Spleen (tissue), 7 donors: ENCODE data around the gene ROBO1.

Experiments used
- POLR2A ChIP-seq, 3 donors: fragments of 450-650 bp; IDR thresholded peaks; one replicate each; pipeline ENCODE4 v1.5.1; 2017; ENCODE audit warnings: antibody characterized with exemption in 3 of 3, mild to moderate bottlenecking in 1 of 3
- TF ChIP-seq, protein P1 (sequence below), 11 experiments: fragments of 200-600 bp in 7 of 11; fragments of 450-650 bp in 4 of 11; sonication (generic) in 4 of 11; IDR thresholded peaks in 8 of 11; conservative IDR thresholded peaks in 3 of 11; 1 replicate in 7 of 11; 2 replicates in 4 of 11; pipeline versions ENCODE4 v1.4.0 to v1.8.0; 2016 to 2021; ENCODE audit warnings: antibody characterized with exemption in 11 of 11, inconsistent platforms in 4 of 11, mild to moderate bottlenecking in 1 of 11
- donor health status: DM: no; HTN: no; CAD: no; lungs with moderate emphysema.
- donor health status: DM: no; HTN: no; CAD: no.
- donor health status: DM: no; HTN: no; CAD: no.

DNA sequence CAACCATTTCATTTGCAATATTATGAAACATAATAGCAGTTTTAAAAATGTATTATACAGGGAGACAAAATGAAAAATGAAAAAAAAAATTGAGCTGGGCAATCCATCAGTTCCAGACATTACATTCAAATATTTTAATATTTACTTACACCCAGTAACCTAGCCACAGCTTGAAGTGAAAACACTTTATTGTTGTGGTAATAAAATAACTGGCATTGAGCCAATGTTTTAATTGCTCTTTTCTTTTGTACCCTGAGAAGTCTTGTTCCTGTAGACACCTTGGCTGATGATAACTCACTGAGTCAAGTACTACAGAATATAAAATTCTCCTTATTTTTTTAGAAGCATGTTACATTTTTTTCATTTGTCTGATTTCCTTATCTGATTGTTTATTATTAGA, 180.6 kb downstream of the ROBO1 start:
- TF ChIP-seq, protein P1, sequence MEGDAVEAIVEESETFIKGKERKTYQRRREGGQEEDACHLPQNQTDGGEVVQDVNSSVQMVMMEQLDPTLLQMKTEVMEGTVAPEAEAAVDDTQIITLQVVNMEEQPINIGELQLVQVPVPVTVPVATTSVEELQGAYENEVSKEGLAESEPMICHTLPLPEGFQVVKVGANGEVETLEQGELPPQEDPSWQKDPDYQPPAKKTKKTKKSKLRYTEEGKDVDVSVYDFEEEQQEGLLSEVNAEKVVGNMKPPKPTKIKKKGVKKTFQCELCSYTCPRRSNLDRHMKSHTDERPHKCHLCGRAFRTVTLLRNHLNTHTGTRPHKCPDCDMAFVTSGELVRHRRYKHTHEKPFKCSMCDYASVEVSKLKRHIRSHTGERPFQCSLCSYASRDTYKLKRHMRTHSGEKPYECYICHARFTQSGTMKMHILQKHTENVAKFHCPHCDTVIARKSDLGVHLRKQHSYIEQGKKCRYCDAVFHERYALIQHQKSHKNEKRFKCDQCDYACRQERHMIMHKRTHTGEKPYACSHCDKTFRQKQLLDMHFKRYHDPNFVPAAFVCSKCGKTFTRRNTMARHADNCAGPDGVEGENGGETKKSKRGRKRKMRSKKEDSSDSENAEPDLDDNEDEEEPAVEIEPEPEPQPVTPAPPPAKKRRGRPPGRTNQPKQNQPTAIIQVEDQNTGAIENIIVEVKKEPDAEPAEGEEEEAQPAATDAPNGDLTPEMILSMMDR (IDR thresholded peaks at IDR 0.05 in 8 of 11, conservative IDR thresholded peaks at IDR 0.05 in 3 of 11): no peak
- TF ChIP-seq POLR2A (IDR thresholded peaks at IDR 0.05): no peak
